Transverse colon (tissue), 3 donors: Measurements from ENCODE around the gene SARS2.

ENCODE experiments used
- CTCF ChIP-seq, 5 experiments: fragments of 200-600 bp in 3 of 5; fragments of 450-650 bp in 2 of 5; sonication (generic) in 3 of 5; IDR thresholded peaks; 1 replicate in 2 of 5; 2 replicates in 3 of 5; pipeline ENCODE4 v1.5.1; 2016 to 2017; ENCODE audit warnings: antibody characterized with exemption in 5 of 5, inconsistent platforms in 3 of 5, mild to moderate bottlenecking in 2 of 5, moderate library complexity in 1 of 5
- POLR2A ChIP-seq: fragments of 450-650 bp; IDR thresholded peaks from one replicate; pipeline ENCODE4 v1.6.1; 2016; ENCODE audit warnings: antibody characterized with exemption, mild to moderate bottlenecking, moderate library complexity

GRCh38 chr19:38910488-38910887 is 20.1 kb downstream of the SARS2 start:
- TF ChIP-seq POLR2A (no peak), CTCF (IDR thresholded peaks at IDR 0.05) (no peak)
